GM21529 (cell line): Measurements from ENCODE around the gene RTBDN.

Experiments used
- ATAC-seq: cut with Tn5 transposase; IDR thresholded peaks from one replicate; pipeline ENCODE4 v1.9.1; 2021; ENCODE audit not compliant: unreplicated experiment

Gene RTBDN

GRCh38 chr19:12793290-12794195 lies 40.8 kb downstream of the RTBDN start:
- peak; percentile 21 for ATAC-seq

GRCh38 chr19:12792853-12793289 lies 41.5 kb downstream of the RTBDN start:
- ATAC-seq, result no peak

GRCh38 chr19:12792051-12792852 lies 42.1 kb downstream of the RTBDN start:
- no peak for ATAC-seq

GRCh38 chr19:12791345-12792050 lies 42.9 kb downstream of the RTBDN start, which contains the start of gene JUNB:
Gene JUNB, plus strand, starts transcription at chr19:12791486. Its CDS starts 286 bp downstream, at chr19:12791772.
- ATAC-seq, result peak; percentile 30

GRCh38 chr19:12790628-12791344 lies 43.6 kb downstream of the RTBDN start:
- ATAC-seq, result no peak

- peak; percentile 39 for ATAC-seq
These were observed 44.3 kb downstream of the RTBDN start for GRCh38 chr19:12789904-12790619.

GRCh38 chr19:12789098-12789903 lies 45.1 kb downstream of the RTBDN start:
- no peak for ATAC-seq

- no peak for ATAC-seq
These were observed 45.7 kb downstream of the RTBDN start for GRCh38 chr19:12788682-12789097.

- ATAC-seq, result no peak
These were observed 46.2 kb downstream of the RTBDN start for GRCh38 chr19:12788042-12788681.

- ATAC-seq, result no peak
These were observed 46.9 kb downstream of the RTBDN start for GRCh38 chr19:12787458-12787857.

GRCh38 chr19:12786952-12787351 lies 47.4 kb downstream of the RTBDN start:
- no peak for ATAC-seq

- no peak for ATAC-seq
These were observed 48.1 kb downstream of the RTBDN start for GRCh38 chr19:12786141-12786870.

GRCh38 chr19:12785431-12786031 lies 48.8 kb downstream of the RTBDN start:
- ATAC-seq, result no peak

- no peak for ATAC-seq
These were observed 49.4 kb downstream of the RTBDN start for GRCh38 chr19:12784871-12785430.

- no peak for ATAC-seq
These were observed 49.9 kb downstream of the RTBDN start for GRCh38 chr19:12784394-12784870.

GRCh38 chr19:12783849-12784393 lies 50.5 kb downstream of the RTBDN start:
- no peak for ATAC-seq
